Retinal pigment epithelial cell (primary cell): Measurements from ENCODE around the gene ADSS1.
A peak's percentile ranks its signal among the peaks of the same experiment; 100 is the strongest.
"Not testable (repeated sequence)": the region's sequence is repeated elsewhere in the genome, so short reads cannot be mapped to it uniquely, and the experiment has no call there.

Experiments
- DNase-seq: peaks from one replicate; pipeline ENCODE4 v3.0.0-alpha.2; 2010; ENCODE audit warnings: low read depth
- H3K4me3 ChIP-seq: 2 replicates; pipeline ENCODE4 v1.5.1; 2011; ENCODE audit warnings: mild to moderate bottlenecking, low read length, control low read depth, moderate library complexity
- CTCF ChIP-seq: conservative IDR thresholded peaks from 2 replicates; pipeline ENCODE4 v1.5.1; 2011; ENCODE audit warnings: low read depth, low read length, control low read depth, inconsistent platforms

Gene ADSS1

GRCh38 chr14:104726600-104727451 lies 2.8 kb downstream of the ADSS1 start:
- peak; percentile 35 for TF ChIP-seq CTCF
- no peak overlapping the region for H3K4me3 ChIP-seq
- DNase-seq = no peak

- H3K4me3 ChIP-seq = no peak overlapping the region
- no peak for TF ChIP-seq CTCF
- no peak for DNase-seq
Observed at GRCh38 chr14:104728631-104729030, 4.6 kb downstream of the ADSS1 start.

GRCh38 chr14:104729176-104729834 lies 5.3 kb downstream of the ADSS1 start:
- not testable (repeated sequence) for DNase-seq, H3K4me3 ChIP-seq

- no peak overlapping the region for H3K4me3 ChIP-seq
- DNase-seq = no peak
- TF ChIP-seq CTCF = no peak
Observed at GRCh38 chr14:104729835-104730181, 5.8 kb downstream of the ADSS1 start.

DNA sequence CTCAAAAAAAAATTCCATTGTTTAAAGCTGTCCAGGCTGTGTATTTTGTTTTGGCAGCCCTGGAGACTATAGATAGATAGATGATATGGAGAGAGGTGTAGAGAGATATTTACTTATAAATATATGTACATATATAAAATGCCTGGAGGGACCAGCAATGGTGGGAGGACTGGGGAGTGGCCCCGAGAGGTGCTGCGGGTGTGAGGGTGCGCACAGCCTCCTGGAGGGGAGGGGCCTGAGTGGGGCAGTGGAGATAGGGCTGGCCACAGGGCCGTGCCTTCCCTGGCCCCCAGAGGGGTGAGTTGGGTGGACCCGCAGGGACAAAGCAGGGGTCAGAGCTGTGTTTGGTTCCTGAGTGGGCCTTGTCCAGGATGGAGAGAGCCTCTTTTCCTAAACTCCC lies 6.5 kb downstream of the ADSS1 start:
- no peak for DNase-seq
- TF ChIP-seq CTCF = no peak
- H3K4me3 ChIP-seq = no peak overlapping the region

- DNase-seq = no peak
- TF ChIP-seq CTCF = peak; percentile 71
- H3K4me3 ChIP-seq = no peak overlapping the region
Observed at GRCh38 chr14:104731320-104732294, 7.6 kb downstream of the ADSS1 start.

DNA sequence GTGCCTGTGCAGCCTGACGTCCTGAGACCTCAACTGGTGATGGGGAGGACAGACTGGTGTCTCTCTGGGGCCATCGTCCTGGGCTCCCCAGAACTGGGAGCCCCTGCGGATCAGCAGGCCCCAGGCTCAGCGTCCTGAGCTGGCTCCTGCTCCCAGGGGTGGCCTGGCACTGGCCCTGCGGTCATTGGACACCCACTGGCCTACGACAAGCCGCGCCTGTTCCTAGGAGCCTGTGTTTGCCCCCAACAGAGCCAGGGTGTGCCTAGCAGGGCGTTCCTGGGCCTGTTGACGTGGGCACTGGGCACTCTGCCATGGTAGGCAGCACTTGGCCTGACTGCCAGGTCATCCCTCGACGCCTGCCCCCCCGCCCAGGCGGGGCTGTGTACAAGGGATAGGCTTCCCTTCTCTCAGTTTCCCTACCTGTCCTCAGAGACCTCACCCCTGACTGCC lies 8.4 kb downstream of the ADSS1 start:
- no peak for TF ChIP-seq CTCF
- DNase-seq = no peak
- H3K4me3 ChIP-seq = no peak overlapping the region
